A673 (cell line): ENCODE measurements around the gene SUMO1.

Experiments
- CTCF ChIP-seq: fragments of 300-800, 200-600 bp; sonication (generic); conservative IDR thresholded peaks from 2 replicates; pipeline ENCODE4 v1.5.1; 2017; ENCODE audit warnings: low read depth, mild to moderate bottlenecking, antibody characterized with exemption, low read length, moderate library complexity, mixed read lengths
- EZH2 ChIP-seq: fragments of 200-600 bp; sonication (generic); IDR thresholded peaks from 2 replicates; pipeline ENCODE4 v1.6.1; 2017; ENCODE audit warnings: borderline replicate concordance, low read depth, mild to moderate bottlenecking, mixed read lengths, antibody characterized with exemption, low read length; ENCODE audit not compliant: poor library complexity, severe bottlenecking

GRCh38 chr2:202178346-202178958 is 59.9 kb downstream of the SUMO1 start:
- TF ChIP-seq CTCF (peak; percentile 89), EZH2 (no peak)
